ENCODE data around the gene TIGAR. TPM values are rescaled to one million over a fixed set of nuclear protein-coding genes. Genes with fewer than 3 reads are reported as not detected.

TIGAR gene
- total RNA-seq, 2 donors from 2014 or later = 4.1 to 9.5 TPM

GRCh38 chr12:4331221-4331620, 10.2 kb downstream of the TIGAR start:
- no peak for DNase-seq (ENCODE audit: low spot score)

GRCh38 chr12:4331842-4332241, 10.8 kb downstream of the TIGAR start:
- TF ChIP-seq, protein P1, sequence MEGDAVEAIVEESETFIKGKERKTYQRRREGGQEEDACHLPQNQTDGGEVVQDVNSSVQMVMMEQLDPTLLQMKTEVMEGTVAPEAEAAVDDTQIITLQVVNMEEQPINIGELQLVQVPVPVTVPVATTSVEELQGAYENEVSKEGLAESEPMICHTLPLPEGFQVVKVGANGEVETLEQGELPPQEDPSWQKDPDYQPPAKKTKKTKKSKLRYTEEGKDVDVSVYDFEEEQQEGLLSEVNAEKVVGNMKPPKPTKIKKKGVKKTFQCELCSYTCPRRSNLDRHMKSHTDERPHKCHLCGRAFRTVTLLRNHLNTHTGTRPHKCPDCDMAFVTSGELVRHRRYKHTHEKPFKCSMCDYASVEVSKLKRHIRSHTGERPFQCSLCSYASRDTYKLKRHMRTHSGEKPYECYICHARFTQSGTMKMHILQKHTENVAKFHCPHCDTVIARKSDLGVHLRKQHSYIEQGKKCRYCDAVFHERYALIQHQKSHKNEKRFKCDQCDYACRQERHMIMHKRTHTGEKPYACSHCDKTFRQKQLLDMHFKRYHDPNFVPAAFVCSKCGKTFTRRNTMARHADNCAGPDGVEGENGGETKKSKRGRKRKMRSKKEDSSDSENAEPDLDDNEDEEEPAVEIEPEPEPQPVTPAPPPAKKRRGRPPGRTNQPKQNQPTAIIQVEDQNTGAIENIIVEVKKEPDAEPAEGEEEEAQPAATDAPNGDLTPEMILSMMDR (IDR thresholded peaks at IDR 0.05) = no peak
- H3K4me1 ChIP-seq (ENCODE audit: control insufficient read depth in 1 of 2, low read depth in 2 of 2) = peaks cover 0 to 10% of the 10 kb centered on the region in 2 donors
- DNase-seq (ENCODE audit: low spot score) (no peak), ATAC-seq (ENCODE audit: insufficient number of reproducible peaks, low FRiP score, low read depth) (no peak)
- no peaks in the 10 kb centered on the region for H3K9me3 ChIP-seq
- no peak overlapping the region for H3K4me3 ChIP-seq
- H3K27ac ChIP-seq = no peak overlapping the region
- H3K27me3 ChIP-seq (replicated peaks; ENCODE audit: insufficient read depth) = no peaks in the 10 kb centered on the region
- H3K36me3 ChIP-seq = peaks cover 11% of the 10 kb centered on the region

More at GRCh38 chr12:4331221-4331620, 10.2 kb downstream of the TIGAR start:
- no peak for ATAC-seq (ENCODE audit: insufficient number of reproducible peaks, low FRiP score, low read depth)
- H3K27me3 ChIP-seq (replicated peaks; ENCODE audit: insufficient read depth) = no peaks in the 10 kb centered on the region
- H3K9me3 ChIP-seq = no peaks in the 10 kb centered on the region
- H3K36me3 ChIP-seq = peaks cover 6% of the 10 kb centered on the region
- no peak overlapping the region for H3K27ac ChIP-seq
- H3K4me1 ChIP-seq (ENCODE audit: control insufficient read depth in 1 of 2, low read depth in 2 of 2) = peaks cover 0 to 10% of the 10 kb centered on the region in 2 donors
- TF ChIP-seq, protein P1 (IDR thresholded peaks at IDR 0.05) = no peak
- no peak overlapping the region for H3K4me3 ChIP-seq

- H3K27me3 ChIP-seq (replicated peaks; ENCODE audit: insufficient read depth) = no peaks in the 10 kb centered on the region
- no peak for ATAC-seq (ENCODE audit: insufficient number of reproducible peaks, low FRiP score, low read depth)
- TF ChIP-seq, protein P1 (IDR thresholded peaks at IDR 0.05) = no peak
Measured at GRCh38 chr12:4346931-4347330, 25.9 kb downstream of the TIGAR start.

GRCh38 chr12:4353785-4354208, 32.8 kb downstream of the TIGAR start:
- no peak for DNase-seq (ENCODE audit: low spot score)
- Histone ChIP-seq H3K9me3 (no peaks in the 10 kb centered on the region), H3K27ac (no peak overlapping the region), H3K36me3 (peaks cover 2% of the 10 kb centered on the region), H3K27me3 (replicated peaks; ENCODE audit: insufficient read depth) (no peaks in the 10 kb centered on the region), H3K4me1 (ENCODE audit: control insufficient read depth in 1 of 2, low read depth in 2 of 2) (no peaks in the 10 kb centered on the region), H3K4me3 (no peak overlapping the region)
- TF ChIP-seq, protein P1 (IDR thresholded peaks at IDR 0.05) = no peak
- no peak for ATAC-seq (ENCODE audit: insufficient number of reproducible peaks, low FRiP score, low read depth)

More at GRCh38 chr12:4346931-4347330, 25.9 kb downstream of the TIGAR start:
- Histone ChIP-seq H3K4me1 (ENCODE audit: control insufficient read depth in 1 of 2, low read depth in 2 of 2) (no peaks in the 10 kb centered on the region), H3K27ac (no peak overlapping the region), H3K4me3 (no peak overlapping the region), H3K36me3 (no peaks in the 10 kb centered on the region), H3K9me3 (no peaks in the 10 kb centered on the region)
- no peak for DNase-seq (ENCODE audit: low spot score)

DNA sequence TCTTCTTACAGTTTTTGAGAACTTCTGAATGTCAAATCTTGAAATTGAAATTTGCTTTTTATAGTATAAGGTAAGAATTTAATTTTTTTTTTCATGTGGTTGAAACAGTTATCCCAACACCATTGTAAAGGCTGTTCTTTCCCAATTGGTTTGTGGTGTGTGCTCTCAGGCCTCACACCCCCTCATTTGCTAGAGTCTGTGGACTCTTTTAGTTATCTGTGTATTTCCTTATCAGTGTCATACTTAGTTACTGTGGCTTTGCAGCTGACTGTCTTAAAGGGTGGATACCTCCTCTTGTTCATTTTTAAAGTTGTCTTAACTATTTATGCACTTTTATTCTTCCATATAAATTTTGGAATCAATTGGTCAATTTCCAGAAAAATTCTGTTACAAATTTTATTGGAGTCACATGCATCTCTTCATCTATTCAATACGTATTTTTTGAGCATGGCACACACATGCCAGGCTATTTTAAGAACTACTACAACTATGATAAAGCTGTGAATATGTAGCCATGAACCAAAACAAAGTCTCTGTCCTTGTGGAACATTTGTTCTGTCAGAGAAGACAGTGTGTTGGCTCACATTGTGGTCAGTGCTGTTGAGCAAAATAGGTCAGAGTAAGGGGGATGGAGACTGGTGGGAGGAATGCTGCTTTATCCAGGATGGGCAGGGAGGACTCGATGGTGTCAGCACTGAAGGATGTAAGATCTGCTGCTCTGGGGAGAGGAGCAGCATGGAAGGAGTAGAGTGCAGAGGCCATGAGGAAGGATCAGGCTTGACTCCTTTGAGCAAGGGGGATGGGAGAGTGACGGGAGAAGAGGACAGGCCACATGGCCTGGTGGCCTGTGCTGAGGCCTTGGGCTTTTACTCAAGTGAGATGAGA, 34.4 kb downstream of the TIGAR start:
- DNase-seq (ENCODE audit: low spot score) (no peak), ATAC-seq (ENCODE audit: insufficient number of reproducible peaks, low FRiP score, low read depth) (no peak)
- Histone ChIP-seq H3K4me1 (ENCODE audit: control insufficient read depth in 1 of 2, low read depth in 2 of 2) (no peaks in the 10 kb centered on the region), H3K4me3 (no peak overlapping the region), H3K36me3 (peaks cover 2% of the 10 kb centered on the region), H3K27me3 (replicated peaks; ENCODE audit: insufficient read depth) (no peaks in the 10 kb centered on the region), H3K27ac (no peak overlapping the region), H3K9me3 (no peaks in the 10 kb centered on the region)
- TF ChIP-seq, protein P1 (IDR thresholded peaks at IDR 0.05) = no peak

Data from thoracic aorta (tissue), 2 donors.